NCI-H2081 treated with DMSO at 0.1 percent for 48 hours (cell line): ENCODE data around the gene ADAM10.

Experiments
- DNase-seq: peaks from one replicate; lab custom pipeline; 2025; lab: John Stamatoyannopoulos, UW

ADAM10 gene

GRCh38 chr15:58755350-58755749, 5.8 kb upstream of the ADAM10 start:
- no peak for DNase-seq

GRCh38 chr15:58752716-58753115, 3.2 kb upstream of the ADAM10 start:
- no peak for DNase-seq

GRCh38 chr15:58748852-58749531, 515 bp downstream of the ADAM10 start:
- no peak for DNase-seq

GRCh38 chr15:58748040-58748851, 1.3 kb downstream of the ADAM10 start:
- no peak for DNase-seq

GRCh38 chr15:58746174-58746573, 3.3 kb downstream of the ADAM10 start:
- no peak for DNase-seq

- no peak for DNase-seq
These were observed 6.5 kb downstream of the ADAM10 start for GRCh38 chr15:58742819-58743502.

GRCh38 chr15:58742022-58742813, 7.3 kb downstream of the ADAM10 start:
- no peak for DNase-seq

- DNase-seq: no peak
These were observed 8.5 kb downstream of the ADAM10 start for GRCh38 chr15:58741032-58741431.

- no peak for DNase-seq
These were observed 9.1 kb downstream of the ADAM10 start for GRCh38 chr15:58740436-58740835.

GRCh38 chr15:58738046-58738707, 11.3 kb downstream of the ADAM10 start:
- DNase-seq: no peak

GRCh38 chr15:58737298-58737697, 12.2 kb downstream of the ADAM10 start:
- DNase-seq: no peak

GRCh38 chr15:58736018-58736643, 13.4 kb downstream of the ADAM10 start:
- no peak for DNase-seq

- no peak for DNase-seq
These were observed 14.6 kb downstream of the ADAM10 start for GRCh38 chr15:58734859-58735258.

GRCh38 chr15:58732625-58733363, 16.7 kb downstream of the ADAM10 start:
- no peak for DNase-seq

GRCh38 chr15:58731756-58732535, 17.6 kb downstream of the ADAM10 start:
- no peak for DNase-seq

- no peak for DNase-seq
These were observed 22.6 kb downstream of the ADAM10 start for GRCh38 chr15:58726867-58727266.

GRCh38 chr15:58724466-58724865, 25.0 kb downstream of the ADAM10 start:
- no peak for DNase-seq

- no peak for DNase-seq
These were observed 32.1 kb downstream of the ADAM10 start for GRCh38 chr15:58717357-58717756.

- no peak for DNase-seq
These were observed 33.5 kb downstream of the ADAM10 start for GRCh38 chr15:58716027-58716426.
